ENCODE results near the gene TWNK. TPM values are rescaled to one million over a fixed set of nuclear protein-coding genes. Genes with fewer than 3 reads are reported as not detected.
"Not testable (repeated sequence)": the region's sequence is repeated elsewhere in the genome, so short reads cannot be mapped to it uniquely, and the experiment has no call there.

TWNK gene
- total RNA-seq, 1 experiment from 2014 or later = 13.8 TPM

DNA sequence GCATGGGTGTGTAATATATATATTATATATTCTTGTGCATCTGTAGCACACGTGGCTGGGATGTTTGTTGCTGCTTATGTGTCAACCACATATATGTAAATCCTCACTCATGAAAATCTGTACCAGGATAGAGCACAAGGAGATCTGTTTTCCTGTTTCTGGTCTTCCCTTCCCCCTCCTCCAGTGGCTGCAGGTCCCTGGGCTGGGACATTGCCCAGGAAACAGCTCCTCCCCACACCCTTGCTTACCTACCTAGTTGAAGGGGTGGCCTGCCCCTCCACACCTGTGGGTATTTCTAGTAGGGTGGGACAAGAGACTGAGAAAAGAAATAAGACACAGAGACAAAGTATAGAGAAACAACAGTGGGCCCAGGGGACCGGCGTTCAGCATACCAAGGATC is 45.9 kb downstream of the TWNK start:
- no TSS peak for BruUV-seq (replicated peaks)
- no peaks in the 10 kb centered on the region for H3K27me3 Mint-ChIP-seq (ENCODE audit: unreplicated experiment)
- peaks cover 15% of the 10 kb centered on the region for H3K4me1 Mint-ChIP-seq (ENCODE audit: low read depth, unreplicated experiment)
- H3K36me3 Mint-ChIP-seq (ENCODE audit: insufficient read depth, unreplicated experiment) = peaks cover 36% of the 10 kb centered on the region
- no peak for DNase-seq
- TF ChIP-seq, protein P1, sequence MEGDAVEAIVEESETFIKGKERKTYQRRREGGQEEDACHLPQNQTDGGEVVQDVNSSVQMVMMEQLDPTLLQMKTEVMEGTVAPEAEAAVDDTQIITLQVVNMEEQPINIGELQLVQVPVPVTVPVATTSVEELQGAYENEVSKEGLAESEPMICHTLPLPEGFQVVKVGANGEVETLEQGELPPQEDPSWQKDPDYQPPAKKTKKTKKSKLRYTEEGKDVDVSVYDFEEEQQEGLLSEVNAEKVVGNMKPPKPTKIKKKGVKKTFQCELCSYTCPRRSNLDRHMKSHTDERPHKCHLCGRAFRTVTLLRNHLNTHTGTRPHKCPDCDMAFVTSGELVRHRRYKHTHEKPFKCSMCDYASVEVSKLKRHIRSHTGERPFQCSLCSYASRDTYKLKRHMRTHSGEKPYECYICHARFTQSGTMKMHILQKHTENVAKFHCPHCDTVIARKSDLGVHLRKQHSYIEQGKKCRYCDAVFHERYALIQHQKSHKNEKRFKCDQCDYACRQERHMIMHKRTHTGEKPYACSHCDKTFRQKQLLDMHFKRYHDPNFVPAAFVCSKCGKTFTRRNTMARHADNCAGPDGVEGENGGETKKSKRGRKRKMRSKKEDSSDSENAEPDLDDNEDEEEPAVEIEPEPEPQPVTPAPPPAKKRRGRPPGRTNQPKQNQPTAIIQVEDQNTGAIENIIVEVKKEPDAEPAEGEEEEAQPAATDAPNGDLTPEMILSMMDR (IDR thresholded peaks at IDR 0.05; ENCODE audit: unreplicated experiment) = no peak
- intact Hi-C loops (cut with micrococcal nuclease; ENCODE audit: unreplicated experiment) = no loop called here
- H3K4me3 Mint-ChIP-seq (ENCODE audit: low read depth, unreplicated experiment) = peak overlapping the region; percentile 78
- H3K27ac Mint-ChIP-seq (ENCODE audit: unreplicated experiment) = no peak overlapping the region
- CTCF ChIA-PET = no interaction called here
- no peaks in the 10 kb centered on the region for H3K9me3 Mint-ChIP-seq (ENCODE audit: low read depth, unreplicated experiment)

GRCh38 chr10:101034404-101034803 is 47.1 kb downstream of the TWNK start:
- BruUV-seq (replicated peaks); H3K4me3 Mint-ChIP-seq (ENCODE audit: low read depth, unreplicated experiment); DNase-seq; H3K27ac Mint-ChIP-seq (ENCODE audit: unreplicated experiment); H3K27me3 Mint-ChIP-seq (ENCODE audit: unreplicated experiment); intact Hi-C loops (cut with micrococcal nuclease; ENCODE audit: unreplicated experiment); CTCF ChIA-PET; H3K9me3 Mint-ChIP-seq (ENCODE audit: low read depth, unreplicated experiment): not testable (repeated sequence)
- peaks cover 36% of the 10 kb centered on the region for H3K36me3 Mint-ChIP-seq (ENCODE audit: insufficient read depth, unreplicated experiment)
- peaks cover 16% of the 10 kb centered on the region for H3K4me1 Mint-ChIP-seq (ENCODE audit: low read depth, unreplicated experiment)

DNA sequence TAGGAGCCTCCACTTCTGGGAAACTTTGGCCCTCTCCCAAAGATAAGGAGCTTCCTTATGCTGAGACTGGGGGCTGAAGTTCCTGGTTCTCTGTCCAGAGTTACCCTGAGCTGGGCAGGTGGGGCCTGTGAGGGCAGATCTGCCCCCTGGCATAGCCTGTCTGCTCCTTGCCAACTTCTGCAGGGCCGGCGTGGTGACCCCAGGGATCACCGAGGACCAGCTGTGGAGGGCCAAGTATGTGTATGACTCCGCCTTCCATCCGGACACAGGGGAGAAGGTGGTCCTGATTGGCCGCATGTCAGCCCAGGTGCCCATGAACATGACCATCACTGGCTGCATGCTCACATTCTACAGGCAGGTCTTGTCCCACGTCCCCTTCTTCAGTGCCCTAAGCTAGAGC is 48.0 kb downstream of the TWNK start:
- H3K36me3 Mint-ChIP-seq (ENCODE audit: insufficient read depth, unreplicated experiment) = peaks cover 36% of the 10 kb centered on the region
- no peak for DNase-seq
- H3K4me3 Mint-ChIP-seq (ENCODE audit: low read depth, unreplicated experiment) = no peak overlapping the region
- H3K27me3 Mint-ChIP-seq (ENCODE audit: unreplicated experiment) = no peaks in the 10 kb centered on the region
- no TSS peak for BruUV-seq (replicated peaks)
- peaks cover 16% of the 10 kb centered on the region for H3K4me1 Mint-ChIP-seq (ENCODE audit: low read depth, unreplicated experiment)
- CTCF ChIA-PET = no interaction called here
- intact Hi-C loops (cut with micrococcal nuclease; ENCODE audit: unreplicated experiment) = no loop called here
- no peaks in the 10 kb centered on the region for H3K9me3 Mint-ChIP-seq (ENCODE audit: low read depth, unreplicated experiment)
- no peak overlapping the region for H3K27ac Mint-ChIP-seq (ENCODE audit: unreplicated experiment)
- TF ChIP-seq, protein P1 (IDR thresholded peaks at IDR 0.05; ENCODE audit: unreplicated experiment) = no peak

- Mint-ChIP-seq H3K36me3 (ENCODE audit: insufficient read depth, unreplicated experiment) (peaks cover 32% of the 10 kb centered on the region), H3K4me3 (ENCODE audit: low read depth, unreplicated experiment) (no peak overlapping the region), H3K27me3 (ENCODE audit: unreplicated experiment) (no peaks in the 10 kb centered on the region), H3K4me1 (ENCODE audit: low read depth, unreplicated experiment) (peaks cover 16% of the 10 kb centered on the region), H3K27ac (ENCODE audit: unreplicated experiment) (no peak overlapping the region), H3K9me3 (ENCODE audit: low read depth, unreplicated experiment) (no peaks in the 10 kb centered on the region)
- BruUV-seq (replicated peaks) = no TSS peak
- TF ChIP-seq, protein P1 (IDR thresholded peaks at IDR 0.05; ENCODE audit: unreplicated experiment) = no peak
- DNase-seq = no peak
- CTCF ChIA-PET = no interaction called here
- intact Hi-C loops (cut with micrococcal nuclease; ENCODE audit: unreplicated experiment) = no loop called here
These were observed 48.8 kb downstream of the TWNK start for GRCh38 chr10:101035916-101036702.

DNA sequence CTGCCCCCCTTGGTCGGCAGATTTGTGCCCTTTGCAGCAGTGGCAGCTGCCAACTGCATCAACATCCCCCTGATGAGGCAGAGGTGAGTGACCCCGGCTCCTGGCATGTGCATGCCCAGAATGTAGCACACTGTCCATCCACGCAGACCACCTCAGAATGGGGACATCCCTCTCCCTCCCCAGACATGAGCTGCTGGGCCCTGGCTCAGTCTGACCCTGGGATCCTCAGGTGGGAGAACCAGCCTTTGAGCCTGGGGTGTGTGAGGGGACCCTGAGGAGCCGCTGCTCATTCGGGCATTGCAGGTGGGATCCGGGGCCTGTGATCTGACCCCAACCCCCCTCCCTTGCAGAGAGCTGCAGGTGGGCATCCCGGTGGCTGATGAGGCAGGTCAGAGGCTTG is 49.4 kb downstream of the TWNK start:
- CTCF ChIA-PET = no interaction called here
- TF ChIP-seq, protein P1 (IDR thresholded peaks at IDR 0.05; ENCODE audit: unreplicated experiment) = no peak
- Mint-ChIP-seq H3K27me3 (ENCODE audit: unreplicated experiment) (no peaks in the 10 kb centered on the region), H3K4me1 (ENCODE audit: low read depth, unreplicated experiment) (peaks cover 16% of the 10 kb centered on the region), H3K9me3 (ENCODE audit: low read depth, unreplicated experiment) (no peaks in the 10 kb centered on the region), H3K4me3 (ENCODE audit: low read depth, unreplicated experiment) (no peak overlapping the region), H3K36me3 (ENCODE audit: insufficient read depth, unreplicated experiment) (peaks cover 29% of the 10 kb centered on the region), H3K27ac (ENCODE audit: unreplicated experiment) (no peak overlapping the region)
- DNase-seq = no peak
- no TSS peak for BruUV-seq (replicated peaks)
- intact Hi-C loops (cut with micrococcal nuclease; ENCODE audit: unreplicated experiment) = no loop called here
